HepG2 (cell line): Measurements from ENCODE around the gene EOLA2. TPM values are rescaled to one million over a fixed set of nuclear protein-coding genes. Genes with fewer than 3 reads are reported as not detected.
A peak's percentile ranks its signal among the peaks of the same experiment; 100 is the strongest.

ENCODE experiments used
- ATAC-seq: fragments of 200-7000 bp; cut with Tn5 transposase; 3 replicates; pipeline ENCODE4 v1.9.1; 2020; ENCODE audit warnings: mild to moderate bottlenecking, moderate library complexity
- BruUV-seq: library from RNA; stranded (reverse); fragments of 400-500 nt; replicated peaks from 2 replicates; lab custom pipeline; 2021; lab: Mats Ljungman, UMichigan
- CTCF ChIA-PET: fragments of 300-600 bp; formaldehyde crosslinking; extraction: SDS; loops from one replicate; lab custom pipeline; 2021; ENCODE audit warnings: low total read pairs, inconsistent platforms, low intra/inter-chr PET ratio; lab: Yijun Ruan, JAX
- POLR2A ChIA-PET: fragments of 350-600 bp; sonication (Branson Sonifier 250); formaldehyde crosslinking; loops from one replicate; lab custom pipeline; 2020; ENCODE audit warnings: antibody characterized with exemption, inconsistent platforms; lab: Yijun Ruan, JAX
- DNase-seq: peaks from one replicate; pipeline ENCODE4 v3.0.0-alpha.2; 2015; ENCODE audit warnings: low spot score
- FAIRE-seq: peaks from 3 replicates; lab custom pipeline; 2011; peaks lifted over from hg19 to GRCh38; lab: Jason Lieb, UNC
- H2AFZ ChIP-seq: one replicate; pipeline ENCODE4 v1.6.1; 2011; ENCODE audit warnings: low read length, inconsistent platforms
- H3K27ac ChIP-seq: fragments of 300-600 bp; 3 replicates; pipeline ENCODE4 v1.8.0; 2011; ENCODE audit warnings: mixed run types, mild to moderate bottlenecking, mixed read lengths, low read length, inconsistent platforms; ENCODE audit not compliant: insufficient read depth; ENCODE audit errors: extremely low read length
- H3K27me3 ChIP-seq, 2 experiments: fragments of 200-600 bp in 1 of 2; 2 replicates in 1 of 2; 3 replicates in 1 of 2; pipeline versions ENCODE4 v1.6.0 to v1.8.0; 2011; ENCODE audit warnings: low read length in 2 of 2, mild to moderate bottlenecking in 2 of 2, moderate library complexity in 2 of 2, inconsistent platforms in 1 of 2; ENCODE audit not compliant: insufficient read depth in 2 of 2, control insufficient read depth in 1 of 2
- H3K36me3 ChIP-seq, 2 experiments: fragments of 200-600 bp in 1 of 2; replicated peaks in 1 of 2; 2 replicates in 1 of 2; 3 replicates in 1 of 2; pipeline versions ENCODE4 v1.5.1 to v1.8.0; 2011; ENCODE audit warnings: low read length in 2 of 2, inconsistent platforms in 1 of 2; ENCODE audit not compliant: insufficient read depth in 2 of 2, control insufficient read depth in 1 of 2
- H3K4me1 ChIP-seq: 2 replicates; pipeline ENCODE4 v1.5.1; 2012; ENCODE audit warnings: low read length, inconsistent platforms; ENCODE audit not compliant: insufficient read depth
- H3K4me2 ChIP-seq: 2 replicates; pipeline ENCODE4 v1.6.0; 2011; ENCODE audit warnings: low read depth, low read length, inconsistent platforms
- H3K4me3 ChIP-seq, 3 experiments: fragments of 200-600 bp in 1 of 3; sonication (generic), shearing (Covaris generic) in 1 of 3; replicated peaks in 1 of 3; 2 replicates each; pipeline ENCODE4 v1.5.1; 2011 to 2016; ENCODE audit warnings: low read length in 3 of 3, inconsistent platforms in 2 of 3, low read depth in 2 of 3, mild to moderate bottlenecking in 2 of 3, control low read depth in 1 of 3, mixed read lengths in 1 of 3; ENCODE audit not compliant: insufficient read depth in 1 of 3
- H3K79me2 ChIP-seq: one replicate; pipeline ENCODE4 v1.6.1; 2011; ENCODE audit warnings: low read length, inconsistent platforms; ENCODE audit not compliant: insufficient read depth
- H3K9ac ChIP-seq: 2 replicates; pipeline ENCODE4 v1.6.0; 2011; ENCODE audit warnings: mild to moderate bottlenecking, low read depth, low read length, inconsistent platforms; ENCODE audit not compliant: insufficient read depth
- H3K9me3 ChIP-seq: 2 replicates; pipeline ENCODE4 v1.5.1; 2012; ENCODE audit warnings: mild to moderate bottlenecking, low read length
- H4K20me1 ChIP-seq: 2 replicates; pipeline ENCODE4 v1.6.0; 2011; ENCODE audit warnings: inconsistent platforms, mild to moderate bottlenecking, low read length, moderate library complexity; ENCODE audit not compliant: insufficient read depth
- AGO1 ChIP-seq: fragments of 200-400 bp; formaldehyde crosslinking; IDR thresholded peaks from 2 replicates; pipeline ENCODE4 v1.6.1; 2017; ENCODE audit warnings: mild to moderate bottlenecking, low read depth, low read length, moderate library complexity; ENCODE audit not compliant: poor library complexity, severe bottlenecking
- ETV6 ChIP-seq: sonication (generic); formaldehyde crosslinking; conservative IDR thresholded peaks from 2 replicates; pipeline ENCODE4 v1.4.0; 2020; ENCODE audit warnings: missing genetic modification reagents
- HMGXB4 ChIP-seq, 2 experiments: sonication (generic) in 1 of 2; formaldehyde crosslinking in 1 of 2; IDR thresholded peaks; 2 replicates each; pipeline versions ENCODE4 v1.4.0 to v1.6.1; 2018 to 2020; ENCODE audit warnings: missing genetic modification reagents in 2 of 2, borderline replicate concordance in 1 of 2, low read depth in 1 of 2, mild to moderate bottlenecking in 1 of 2, missing biosample characterization in 1 of 2
- NFE2 ChIP-seq: sonication (generic); formaldehyde crosslinking; IDR thresholded peaks from 2 replicates; pipeline ENCODE4 v1.4.0; 2020; ENCODE audit warnings: missing genetic modification reagents
- ZNF180 ChIP-seq: sonication (generic); formaldehyde crosslinking; IDR thresholded peaks from 2 replicates; pipeline ENCODE4 v1.4.0; 2020; ENCODE audit warnings: low read depth, missing genetic modification reagents, borderline replicate concordance
- ZNF503 ChIP-seq: sonication (generic); formaldehyde crosslinking; IDR thresholded peaks from 2 replicates; pipeline ENCODE4 v1.4.0; 2020; ENCODE audit warnings: missing genetic modification reagents
- WGBS: methylation state at CpG from one replicate; pipeline ENCODE4 v1.1.6; 2017; ENCODE audit warnings: low lambda C conversion rate; 5-methylcytosine and 5-hydroxymethylcytosine counted together
- in situ Hi-C: cut with HindIII; loops from 2 replicates; pipeline ENCODE4 v1.10.0; 2017; ENCODE audit warnings: low pct_unique_long_range_greater_than_20kb; ENCODE audit not compliant: extremely low pct_ligation_motif_present
- intact Hi-C: fragments of 100-400 bp; cut with micrococcal nuclease; formaldehyde crosslinking; loops from one replicate; pipeline ENCODE4 v1.10.0; 2022; ENCODE audit not compliant: unreplicated experiment
- polyA plus RNA-seq, 8 experiments: library from polyadenylated mRNA; depleted of rRNA in 3 of 8; stranded (reverse) in 7 of 8; unstranded in 1 of 8; fragments of >200 nt; fragmentation: Illumina TruSeq in 4 of 8; extraction: Trizol in 4 of 8; gene quantifications; 2 replicates each; pipeline versions ENCODE4 v1.2.1 to v1.2.3, GENCODE V29; 2011 to 2016; ENCODE audit warnings: low read depth in 4 of 8, missing spikeins in 1 of 8, mixed read lengths in 1 of 8; ENCODE audit not compliant: insufficient read depth in 1 of 8
- total RNA-seq, 5 experiments: library from RNA; depleted of rRNA; stranded (reverse); fragments of >200 nt; fragmentation: Illumina TruSeq; extraction: Trizol; gene quantifications; 2 replicates each; pipeline ENCODE4 v1.2.3, GENCODE V29; 2016; ENCODE audit warnings: low read depth in 1 of 5

EOLA2 gene
- total and polyA plus RNA-seq, 2 of the 13 experiments (the other 11 are each of a cell fraction or from before 2014, with no cell fraction given): 20.4 to 22.0 TPM

GRCh38 chrX:149910178-149910695 is 28.1 kb downstream of the EOLA2 start:
- POLR2A ChIA-PET: no interaction called here
- DNase-seq (no peak), FAIRE-seq (no peak), ATAC-seq (peak; percentile 66)
- intact Hi-C loops: no loop called here
- WGBS: 89% methylated on average over 9 of the region's 9 CpGs
- H4K20me1 ChIP-seq: no peaks in the 10 kb centered on the region
- CTCF ChIA-PET: no interaction called here
- no peak overlapping the region for H3K4me3 ChIP-seq
- H3K9me3 ChIP-seq: no peaks in the 10 kb centered on the region
- H3K36me3 ChIP-seq: no peaks in the 10 kb centered on the region
- in situ Hi-C loops: no loop called here
- H3K4me1 ChIP-seq: no peaks in the 10 kb centered on the region
- H3K9ac ChIP-seq: no peak overlapping the region
- no peaks in the 10 kb centered on the region for H3K27me3 ChIP-seq
- no peak overlapping the region for H2AFZ ChIP-seq
- no TSS peak for BruUV-seq
- TF ChIP-seq NFE2: no peak
- no peak overlapping the region for H3K4me2 ChIP-seq
- H3K79me2 ChIP-seq: no peaks in the 10 kb centered on the region
- no peak overlapping the region for H3K27ac ChIP-seq

- in situ Hi-C loops: no loop called here
- DNase-seq (no peak), ATAC-seq (peak; percentile 88), FAIRE-seq (no peak)
- Histone ChIP-seq H3K36me3 (no peaks in the 10 kb centered on the region), H4K20me1 (no peaks in the 10 kb centered on the region), H2AFZ (no peak overlapping the region), H3K9me3 (no peaks in the 10 kb centered on the region), H3K9ac (no peak overlapping the region), H3K27me3 (no peaks in the 10 kb centered on the region), H3K4me1 (no peaks in the 10 kb centered on the region), H3K4me2 (no peak overlapping the region), H3K4me3 (no peak overlapping the region), H3K27ac (no peak overlapping the region), H3K79me2 (no peaks in the 10 kb centered on the region)
- BruUV-seq: no TSS peak
- WGBS: 40% methylated on average over 1 of the region's 4 CpGs
- intact Hi-C loops: no loop called here
- TF ChIP-seq ZNF180 (no peak), AGO1 (no peak), ETV6 (CRISPR knock-in tag) (no peak), ZNF503 (no peak), HMGXB4 (CRISPR knock-in tag; IDR thresholded peaks at IDR 0.05; ENCODE audit: borderline replicate concordance in 1 of 2, low read depth in 1 of 2) (no peak)
- ChIA-PET CTCF (no interaction called here), POLR2A (no interaction called here)
These were observed 28.7 kb downstream of the EOLA2 start for GRCh38 chrX:149909324-149910177.
